GM12872 (cell line): Measurements from ENCODE around the gene ARF4.

Source experiments
- TF ChIP-seq, protein P1 (sequence below): IDR thresholded peaks from 3 replicates; pipeline ENCODE4 v1.5.1; 2011; ENCODE audit warnings: low read depth, mild to moderate bottlenecking, low read length, moderate library complexity; ENCODE audit not compliant: insufficient read depth

ARF4 gene

DNA sequence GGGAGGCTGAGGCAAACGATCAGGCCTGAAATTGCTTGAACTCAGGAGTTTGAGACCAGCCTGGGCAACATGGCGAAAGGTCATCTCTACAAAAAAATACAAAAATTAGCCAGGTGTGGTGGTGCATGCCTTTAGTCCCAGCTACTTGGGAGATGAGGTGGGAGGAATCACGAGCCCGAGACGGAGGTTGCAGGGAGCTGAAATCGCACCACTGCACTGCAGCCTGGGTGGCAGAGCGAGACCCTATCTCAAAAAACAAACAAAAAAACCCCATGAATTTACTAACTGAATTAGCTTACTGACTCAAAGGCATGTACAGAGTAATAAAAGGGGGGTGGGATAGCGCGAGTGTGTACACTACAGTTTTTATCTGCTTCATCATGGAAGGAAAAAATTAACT, 19.3 kb downstream of the ARF4 start:
- TF ChIP-seq, protein P1, sequence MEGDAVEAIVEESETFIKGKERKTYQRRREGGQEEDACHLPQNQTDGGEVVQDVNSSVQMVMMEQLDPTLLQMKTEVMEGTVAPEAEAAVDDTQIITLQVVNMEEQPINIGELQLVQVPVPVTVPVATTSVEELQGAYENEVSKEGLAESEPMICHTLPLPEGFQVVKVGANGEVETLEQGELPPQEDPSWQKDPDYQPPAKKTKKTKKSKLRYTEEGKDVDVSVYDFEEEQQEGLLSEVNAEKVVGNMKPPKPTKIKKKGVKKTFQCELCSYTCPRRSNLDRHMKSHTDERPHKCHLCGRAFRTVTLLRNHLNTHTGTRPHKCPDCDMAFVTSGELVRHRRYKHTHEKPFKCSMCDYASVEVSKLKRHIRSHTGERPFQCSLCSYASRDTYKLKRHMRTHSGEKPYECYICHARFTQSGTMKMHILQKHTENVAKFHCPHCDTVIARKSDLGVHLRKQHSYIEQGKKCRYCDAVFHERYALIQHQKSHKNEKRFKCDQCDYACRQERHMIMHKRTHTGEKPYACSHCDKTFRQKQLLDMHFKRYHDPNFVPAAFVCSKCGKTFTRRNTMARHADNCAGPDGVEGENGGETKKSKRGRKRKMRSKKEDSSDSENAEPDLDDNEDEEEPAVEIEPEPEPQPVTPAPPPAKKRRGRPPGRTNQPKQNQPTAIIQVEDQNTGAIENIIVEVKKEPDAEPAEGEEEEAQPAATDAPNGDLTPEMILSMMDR = no peak

DNA sequence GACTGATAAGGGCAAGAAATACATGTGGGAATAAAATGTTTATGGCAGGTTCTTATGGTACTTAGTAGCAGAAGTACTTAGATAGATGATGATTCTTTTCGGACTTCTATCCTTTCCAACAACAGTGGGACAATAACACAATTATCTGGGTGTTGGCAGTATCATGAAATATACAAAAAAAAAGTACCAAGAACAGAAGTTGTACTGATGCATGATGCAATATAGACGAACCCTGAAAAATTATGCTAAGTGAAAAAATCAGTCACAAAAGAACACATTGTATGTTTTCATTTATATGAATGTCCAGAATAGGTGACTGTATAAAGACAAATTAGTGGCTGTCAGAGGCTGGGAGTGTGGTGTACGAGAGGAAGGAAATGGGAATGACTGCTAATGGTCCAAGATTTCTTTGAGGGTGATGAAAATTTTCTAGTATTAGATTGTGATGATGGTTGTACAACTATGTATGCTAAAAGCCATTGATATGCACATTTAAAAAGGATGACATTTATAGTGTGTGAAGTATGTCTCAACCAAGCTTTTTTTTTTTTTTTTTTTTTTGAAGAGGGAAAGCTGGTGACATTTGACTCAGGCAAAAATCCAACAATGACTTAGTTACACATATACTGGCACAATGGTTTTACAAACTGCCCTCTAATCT, 21.0 kb downstream of the ARF4 start:
- TF ChIP-seq, protein P1 = no peak

DNA sequence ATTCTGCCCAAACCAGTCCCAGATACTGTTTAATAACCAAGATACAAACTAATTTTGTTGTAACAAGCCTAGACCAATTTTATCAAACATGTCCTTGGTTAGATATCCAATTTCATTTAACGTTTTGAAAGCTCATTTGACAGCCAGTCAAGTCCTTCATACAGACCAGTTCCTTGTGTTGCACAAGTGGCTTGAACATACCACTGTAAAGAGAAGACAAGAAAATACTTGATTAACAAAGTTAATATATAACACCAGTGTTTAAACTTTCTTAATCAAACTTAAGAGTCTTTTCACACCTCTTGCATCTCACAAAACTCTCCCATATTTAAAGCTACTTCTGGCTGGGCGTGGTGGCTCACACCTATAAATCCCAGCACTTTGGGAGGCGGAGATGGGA, 25.0 kb downstream of the ARF4 start:
- TF ChIP-seq, protein P1 = no peak

DNA sequence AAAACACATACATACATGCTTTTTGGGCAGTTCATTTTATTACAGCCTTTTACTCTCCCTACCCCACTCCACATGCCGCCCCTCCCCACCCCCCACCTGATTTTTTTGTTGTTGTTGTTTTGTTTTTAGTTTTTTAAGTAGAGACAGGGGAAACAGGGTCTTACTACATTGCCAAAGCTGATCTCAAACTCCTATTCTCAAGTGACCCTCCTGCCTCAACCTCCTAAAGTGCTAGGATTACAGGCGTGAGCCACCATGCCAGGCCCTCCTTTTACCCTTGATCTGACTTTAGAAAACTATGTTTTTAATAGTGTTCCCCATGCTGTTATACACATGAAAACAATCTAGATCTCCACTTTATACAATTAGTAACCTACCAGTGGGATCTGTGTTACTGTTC, 26.3 kb downstream of the ARF4 start:
- TF ChIP-seq, protein P1 = no peak

DNA sequence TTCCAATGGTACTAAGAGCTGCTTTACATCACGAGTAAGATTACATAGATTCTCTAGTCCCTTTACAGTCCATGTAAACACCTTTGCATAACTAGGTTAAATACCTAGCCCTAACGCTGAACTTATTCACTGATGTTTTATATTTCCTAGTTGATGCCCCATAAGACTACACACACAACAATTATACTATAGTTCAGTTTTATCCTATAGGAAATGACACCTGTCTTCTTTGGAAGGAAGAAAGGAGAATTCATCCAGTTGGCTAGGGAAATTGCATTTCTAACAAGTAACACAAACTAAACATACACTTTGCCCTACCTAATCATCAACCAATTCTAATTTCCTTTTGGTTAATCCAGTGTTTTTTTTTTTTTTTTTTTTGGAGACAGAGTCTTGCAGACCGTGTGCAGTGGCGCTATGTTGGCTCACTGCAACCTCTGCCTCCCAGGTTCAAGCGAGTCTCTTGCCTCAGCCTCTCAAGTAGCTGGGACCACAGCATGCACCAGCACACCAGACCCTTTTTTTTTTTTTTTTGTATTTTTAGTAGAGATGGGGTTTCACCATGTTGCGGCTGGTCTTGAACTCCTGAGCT, 27.2 kb downstream of the ARF4 start:
- TF ChIP-seq, protein P1 = no peak

DNA sequence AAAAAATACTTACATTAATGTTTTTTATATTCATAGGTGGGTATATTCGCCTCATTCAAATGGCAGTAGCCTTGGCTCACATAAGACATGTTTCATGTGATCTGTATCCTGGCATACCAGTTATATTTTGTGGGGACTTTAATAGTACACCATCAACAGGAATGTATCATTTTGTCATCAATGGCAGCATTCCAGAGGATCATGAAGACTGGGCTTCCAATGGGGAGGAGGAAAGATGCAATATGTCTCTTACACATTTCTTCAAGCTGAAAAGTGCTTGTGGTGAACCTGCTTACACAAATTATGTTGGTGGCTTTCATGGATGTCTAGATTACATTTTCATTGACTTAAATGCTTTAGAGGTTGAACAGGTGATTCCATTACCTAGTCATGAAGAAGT, 37.6 kb downstream of the ARF4 start:
- TF ChIP-seq, protein P1 = no peak

DNA sequence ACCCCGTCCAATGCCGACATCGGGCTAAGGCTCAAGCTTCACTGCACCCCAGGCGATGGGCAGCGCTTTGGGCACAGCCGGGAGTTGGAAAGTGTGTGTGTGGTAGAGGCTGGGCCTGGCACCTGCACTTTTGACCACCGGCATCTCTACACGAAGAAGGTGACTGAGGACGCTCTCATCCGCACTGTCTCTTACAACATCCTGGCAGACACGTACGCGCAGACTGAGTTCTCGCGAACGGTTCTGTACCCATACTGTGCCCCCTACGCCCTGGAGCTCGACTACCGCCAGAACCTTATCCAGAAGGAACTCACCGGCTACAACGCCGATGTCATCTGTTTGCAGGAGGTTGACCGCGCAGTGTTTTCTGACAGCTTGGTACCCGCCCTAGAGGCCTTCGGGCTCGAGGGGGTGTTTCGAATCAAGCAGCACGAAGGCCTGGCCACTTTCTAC, 40.0 kb downstream of the ARF4 start:
- TF ChIP-seq, protein P1 = no peak
